ENCODE data around the gene USF3.

Gene USF3

GRCh38 chr3:113684271-113684819 lies 12.1 kb downstream of the USF3 start:
- Histone ChIP-seq H4K20me1 (ENCODE audit: low read depth, low read length) (no peaks in the 10 kb centered on the region), H2AFZ (ENCODE audit: low read depth, low read length, severe bottlenecking) (no peak overlapping the region), H3K9me2 (replicated peaks; ENCODE audit: insufficient read depth, low read length) (no peaks in the 10 kb centered on the region), H3K27ac (ENCODE audit: low read depth, low read length) (no peak overlapping the region), H3K27me3 (ENCODE audit: low read length) (no peaks in the 10 kb centered on the region), H3K79me2 (ENCODE audit: insufficient read depth, low read length) (no peaks in the 10 kb centered on the region; the same call in 1 of the 2 replicates), H3K36me3 (ENCODE audit: low read length) (no peaks in the 10 kb centered on the region), H3K9me3 (ENCODE audit: insufficient read depth, low read length) (no peaks in the 10 kb centered on the region), H3K9ac (ENCODE audit: low read length) (no peak overlapping the region), H3K4me3 (ENCODE audit: insufficient read depth, low read length, poor library complexity, severe bottlenecking) (no peak overlapping the region), H3F3A (ENCODE audit: insufficient read depth) (no peaks in the 10 kb centered on the region), H3K4me2 (ENCODE audit: low read depth, low read length, poor library complexity, severe bottlenecking) (no peak overlapping the region)
- no peak for TF ChIP-seq EZH2phosphoT487 (conservative IDR thresholded peaks at IDR 0.05; ENCODE audit: low read length)
- TF ChIP-seq CTCF (IDR thresholded peaks at IDR 0.05; ENCODE audit: insufficient read depth, low read length, poor library complexity, severe bottlenecking) = no peak

- TF ChIP-seq CTCF (IDR thresholded peaks at IDR 0.05; ENCODE audit: insufficient read depth, low read length, poor library complexity, severe bottlenecking) = no peak
- no peak for TF ChIP-seq EZH2phosphoT487 (conservative IDR thresholded peaks at IDR 0.05; ENCODE audit: low read length)
- Histone ChIP-seq H2AFZ (ENCODE audit: low read depth, low read length, severe bottlenecking) (no peak overlapping the region), H3K4me3 (ENCODE audit: insufficient read depth, low read length, poor library complexity, severe bottlenecking) (no peak overlapping the region), H3K79me2 (ENCODE audit: insufficient read depth, low read length) (no peaks in the 10 kb centered on the region), H3K27ac (ENCODE audit: low read depth, low read length) (no peak overlapping the region), H3K9ac (ENCODE audit: low read length) (no peak overlapping the region), H3K9me2 (replicated peaks; ENCODE audit: insufficient read depth, low read length) (no peaks in the 10 kb centered on the region), H4K20me1 (ENCODE audit: low read depth, low read length) (no peaks in the 10 kb centered on the region), H3K36me3 (ENCODE audit: low read length) (no peaks in the 10 kb centered on the region), H3F3A (ENCODE audit: insufficient read depth) (no peaks in the 10 kb centered on the region), H3K27me3 (ENCODE audit: low read length) (no peaks in the 10 kb centered on the region), H3K9me3 (ENCODE audit: insufficient read depth, low read length) (no peaks in the 10 kb centered on the region), H3K4me2 (ENCODE audit: low read depth, low read length, poor library complexity, severe bottlenecking) (no peak overlapping the region)
These were observed 17.7 kb downstream of the USF3 start for GRCh38 chr3:113678773-113679172.

- Histone ChIP-seq H3K9ac (ENCODE audit: low read length) (no peak overlapping the region), H3K36me3 (ENCODE audit: low read length) (no peaks in the 10 kb centered on the region), H3K9me3 (ENCODE audit: insufficient read depth, low read length) (no peaks in the 10 kb centered on the region), H3K27ac (ENCODE audit: low read depth, low read length) (no peak overlapping the region), H3K4me2 (ENCODE audit: low read depth, low read length, poor library complexity, severe bottlenecking) (no peak overlapping the region), H3F3A (ENCODE audit: insufficient read depth) (no peaks in the 10 kb centered on the region), H4K20me1 (ENCODE audit: low read depth, low read length) (no peaks in the 10 kb centered on the region), H3K9me2 (replicated peaks; ENCODE audit: insufficient read depth, low read length) (no peaks in the 10 kb centered on the region), H3K4me3 (ENCODE audit: insufficient read depth, low read length, poor library complexity, severe bottlenecking) (no peak overlapping the region), H2AFZ (ENCODE audit: low read depth, low read length, severe bottlenecking) (no peak overlapping the region), H3K79me2 (ENCODE audit: insufficient read depth, low read length) (no peaks in the 10 kb centered on the region), H3K27me3 (ENCODE audit: low read length) (no peaks in the 10 kb centered on the region)
- TF ChIP-seq CTCF (IDR thresholded peaks at IDR 0.05; ENCODE audit: insufficient read depth, low read length, poor library complexity, severe bottlenecking) (no peak), EZH2phosphoT487 (conservative IDR thresholded peaks at IDR 0.05; ENCODE audit: low read length) (no peak)
These were observed 18.7 kb downstream of the USF3 start for GRCh38 chr3:113677737-113678136.

All from SU-DHL-6 (cell line).